ENCODE results near the gene ZFYVE9. TPM values are rescaled to one million over a fixed set of nuclear protein-coding genes. Genes with fewer than 3 reads are reported as not detected.

ZFYVE9 gene
- total and polyA plus RNA-seq, 2 of the 4 experiments (the other 2 are of a cell fraction): 8.3 to 28.7 TPM

DNA sequence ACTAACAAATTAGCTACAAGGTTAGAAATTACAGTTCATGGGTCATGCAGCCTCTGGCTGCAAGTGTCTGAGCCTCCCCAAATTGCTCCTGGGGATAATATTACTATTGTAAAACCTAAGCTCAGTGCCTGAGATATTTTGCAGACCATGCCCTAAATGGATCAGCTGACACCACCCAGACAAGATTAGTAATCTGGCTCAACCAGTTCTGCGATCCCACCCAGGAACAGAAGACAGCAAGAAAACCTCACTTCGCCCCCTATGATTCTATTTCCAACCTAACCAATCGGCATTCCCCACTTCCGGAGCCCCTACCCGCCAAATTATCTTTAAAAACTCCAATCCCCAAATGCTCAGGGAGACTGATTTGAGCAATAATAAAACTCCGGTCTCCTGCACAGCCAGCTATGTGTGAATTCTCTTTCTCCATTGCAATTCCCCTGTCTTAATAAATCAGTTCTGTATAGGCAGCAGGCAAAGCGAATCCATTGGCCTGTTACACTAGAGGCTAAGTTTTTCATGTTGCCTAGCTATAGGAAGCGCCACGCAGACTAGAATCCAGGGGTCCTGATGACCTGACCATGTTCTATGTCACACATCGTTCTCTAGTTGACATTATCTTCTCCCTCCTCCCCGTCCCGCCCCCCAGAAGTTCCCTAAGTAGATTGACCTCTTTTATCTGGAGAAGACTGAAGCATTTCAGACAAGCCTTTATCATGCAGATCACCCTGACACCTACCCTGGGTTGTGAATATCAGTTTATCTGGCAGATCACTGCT is 22.4 kb upstream of the ZFYVE9 start:
- TF ChIP-seq MXI1 (IDR thresholded peaks at IDR 0.05; ENCODE audit: borderline replicate concordance, low read depth, low read length): no peak
- TF ChIP-seq CEBPB (IDR thresholded peaks at IDR 0.05; ENCODE audit: low read depth, low read length): no peak
- no peak for TF ChIP-seq MAFK (IDR thresholded peaks at IDR 0.05; ENCODE audit: low read depth, low read length)
- no peak for TF ChIP-seq RFX5 (IDR thresholded peaks at IDR 0.05; ENCODE audit: low read depth, low read length)
- TF ChIP-seq NFE2L2 (IDR thresholded peaks at IDR 0.05; ENCODE audit: low read depth, low read length): no peak
- no peak for TF ChIP-seq SMC3 (IDR thresholded peaks at IDR 0.05; ENCODE audit: low read depth, low read length)
- TF ChIP-seq, protein P1, sequence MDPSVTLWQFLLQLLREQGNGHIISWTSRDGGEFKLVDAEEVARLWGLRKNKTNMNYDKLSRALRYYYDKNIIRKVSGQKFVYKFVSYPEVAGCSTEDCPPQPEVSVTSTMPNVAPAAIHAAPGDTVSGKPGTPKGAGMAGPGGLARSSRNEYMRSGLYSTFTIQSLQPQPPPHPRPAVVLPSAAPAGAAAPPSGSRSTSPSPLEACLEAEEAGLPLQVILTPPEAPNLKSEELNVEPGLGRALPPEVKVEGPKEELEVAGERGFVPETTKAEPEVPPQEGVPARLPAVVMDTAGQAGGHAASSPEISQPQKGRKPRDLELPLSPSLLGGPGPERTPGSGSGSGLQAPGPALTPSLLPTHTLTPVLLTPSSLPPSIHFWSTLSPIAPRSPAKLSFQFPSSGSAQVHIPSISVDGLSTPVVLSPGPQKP (IDR thresholded peaks at IDR 0.05; ENCODE audit: borderline replicate concordance, low read depth, low read length): no peak
- CTCF ChIA-PET: interaction anchor here (0.6 kb wide), 1 partner anchor 19 kb away, joined by 3 read pairs; no protein-coding TSS in a partner anchor
- intact Hi-C loops (cut with micrococcal nuclease): no loop called here

More for the DNA sequence above, 22.4 kb upstream of the ZFYVE9 start:
- Histone ChIP-seq H2BK120ac (ENCODE audit: low read depth, low read length) (no peak overlapping the region), H4K20me1 (ENCODE audit: insufficient read depth, low read length) (no peaks in the 10 kb centered on the region), H4K5ac (ENCODE audit: low read depth, low read length) (no peak overlapping the region), H3K4me2 (ENCODE audit: low read depth, low read length) (no peak overlapping the region), H2BK15ac (ENCODE audit: low read depth, low read length) (no peak overlapping the region), H3K27me3 (ENCODE audit: control insufficient read depth, insufficient read depth, low read length) (peaks cover 8% of the 10 kb centered on the region), H4K91ac (ENCODE audit: insufficient read depth, low read depth, low read length) (no peak overlapping the region), H3K79me1 (ENCODE audit: low read depth in 1 of 2, low read length in 2 of 2) (no peaks in the 10 kb centered on the region), H3K4me3 (ENCODE audit: insufficient read depth, low read depth, low read length) (no peak overlapping the region), H2BK5ac (ENCODE audit: low read depth, low read length, poor library complexity, severe bottlenecking) (no peak overlapping the region), H2BK20ac (ENCODE audit: low read depth, low read length) (no peak overlapping the region), H3K56ac (ENCODE audit: extremely low read depth, insufficient read depth, low read length) (no peak overlapping the region), H3K4me1 (ENCODE audit: control insufficient read depth, insufficient read depth, low read length) (no peaks in the 10 kb centered on the region), H3K23ac (ENCODE audit: low read depth, low read length) (no peak overlapping the region), H3K4ac (ENCODE audit: low read depth, low read length) (no peak overlapping the region), H3K27ac (ENCODE audit: insufficient read depth, low read length) (no peak overlapping the region), H3K18ac (ENCODE audit: low read depth, low read length) (no peak overlapping the region), H2AK9ac (replicated peaks; ENCODE audit: low read depth, low read length, poor library complexity) (no peak overlapping the region), H2AK5ac (ENCODE audit: low read depth, low read length) (no peak overlapping the region), H3K9ac (ENCODE audit: low read depth, low read length) (no peak overlapping the region), H2AFZ (replicated peaks; ENCODE audit: low read length, poor library complexity) (no peak overlapping the region), H3K9me3 (ENCODE audit: control insufficient read depth, insufficient read depth, low read length) (no peaks in the 10 kb centered on the region), H3K14ac (replicated peaks; ENCODE audit: low read depth, low read length) (no peak overlapping the region), H3K36me3 (ENCODE audit: control insufficient read depth, insufficient read depth, low read length) (no peaks in the 10 kb centered on the region), H3K9me1 (ENCODE audit: insufficient read depth, low read length) (no peaks in the 10 kb centered on the region), H4K8ac (ENCODE audit: low read depth in 2 of 2, low read length in 2 of 2) (no peak overlapping the region)
- WGBS, 2 experiments (ENCODE audit: extremely low coverage in 2 of 2, insufficient read length in 1 of 2): 50% methylated on average over 7 of the region's 12 CpGs; no CpG with 5 or more reads in 1 of the 2 experiments
- no peak for DNase-seq
- dilution Hi-C loops (cut with HindIII; ENCODE audit: low sequenced_read_pairs, unreplicated experiment) (no loop called here), in situ Hi-C loops (cut with MboI; ENCODE audit: low sequenced_read_pairs) (no loop called here)
- POLR2A ChIA-PET (ENCODE audit: unreplicated experiment): interaction anchor here (0.6 kb wide), 1 partner anchor 144 kb away, joined by 8 read pairs; no protein-coding TSS in a partner anchor
- ATAC-seq (ENCODE audit: low read depth): no peak
- BruUV-seq (replicated peaks): no TSS peak

All from IMR-90 (cell line).